CD4-positive, alpha-beta T cell treated with Interleukin-6 at 100 ng/mL for 8 hours (primary cell): ENCODE measurements around the gene GADL1.

Experiments
- DNase-seq: peaks from one replicate; pipeline ENCODE4 v3.0.0-alpha.2; 2020; ENCODE audit warnings: mixed read lengths, low spot score

The GADL1 gene

GRCh38 chr3:30810625-30811024 lies 83.8 kb downstream of the GADL1 start:
- DNase-seq: peak; percentile 5

DNA sequence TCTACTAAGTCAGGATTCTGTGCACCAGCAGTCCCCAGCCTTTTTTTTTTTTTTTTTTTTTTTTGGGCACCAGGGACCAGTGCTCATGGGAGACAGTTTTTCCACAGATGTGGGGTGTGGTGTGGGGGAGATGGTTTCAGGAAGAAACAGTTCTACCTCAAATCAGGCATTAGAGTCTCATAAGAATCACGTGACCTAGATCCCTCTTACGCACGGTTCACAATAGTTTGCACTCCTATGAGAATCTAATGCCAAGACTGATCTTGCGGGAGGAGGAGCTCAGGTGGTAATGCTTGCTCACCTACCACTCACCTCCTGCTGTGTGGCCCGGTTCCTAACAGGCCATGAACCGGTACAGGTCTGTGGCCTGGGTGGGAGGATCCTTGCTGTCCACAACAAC lies 88.8 kb downstream of the GADL1 start:
- no peak for DNase-seq

- DNase-seq: no peak
Observed at GRCh38 chr3:30804984-30805383, 89.5 kb downstream of the GADL1 start.

- DNase-seq: no peak
Observed at GRCh38 chr3:30795176-30795575, 99.3 kb downstream of the GADL1 start.

GRCh38 chr3:30793740-30794139 lies 100.7 kb downstream of the GADL1 start:
- DNase-seq: no peak

- no peak for DNase-seq
Observed at GRCh38 chr3:30790150-30790549, 104.3 kb downstream of the GADL1 start.

DNA sequence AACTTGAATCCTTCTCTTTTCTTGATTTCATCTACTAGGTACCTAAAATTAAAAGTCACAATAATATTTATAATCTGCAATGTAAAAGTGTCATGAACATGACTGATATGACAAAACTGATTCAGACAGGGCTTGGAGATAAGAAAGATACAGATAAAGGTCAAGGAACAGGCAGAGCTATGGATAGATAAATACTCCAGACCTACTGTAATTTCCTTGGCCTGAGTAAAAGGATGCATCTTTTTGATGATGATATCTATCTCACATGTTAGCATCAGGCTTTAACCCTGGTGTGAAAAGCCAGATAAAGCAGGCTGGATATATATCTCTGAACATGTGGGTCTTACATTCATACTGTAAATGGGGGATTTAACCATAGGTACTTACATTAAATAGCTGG lies 108.1 kb downstream of the GADL1 start:
- DNase-seq: no peak

GRCh38 chr3:30779686-30780287 lies 114.7 kb downstream of the GADL1 start:
- DNase-seq: no peak

DNA sequence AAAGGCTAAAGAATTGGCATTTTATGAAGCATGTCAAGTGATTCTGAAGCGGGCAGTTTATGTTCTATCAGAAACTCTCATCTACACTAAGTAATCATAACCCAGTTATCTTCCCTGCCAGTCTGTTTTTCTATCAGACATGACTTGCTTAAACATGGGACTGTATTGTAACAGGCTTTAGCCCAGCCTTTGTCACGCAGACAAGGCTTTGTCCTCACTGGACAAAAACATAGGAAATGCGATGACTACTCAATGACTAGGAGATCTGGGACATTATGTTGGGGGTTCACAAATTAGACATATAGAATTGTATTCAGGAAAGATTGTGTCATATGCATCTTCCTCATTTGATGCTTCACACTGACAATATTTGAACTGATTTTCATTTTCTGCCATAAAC lies 115.5 kb downstream of the GADL1 start:
- DNase-seq: no peak

GRCh38 chr3:30777426-30778113 lies 116.9 kb downstream of the GADL1 start:
- no peak for DNase-seq

DNA sequence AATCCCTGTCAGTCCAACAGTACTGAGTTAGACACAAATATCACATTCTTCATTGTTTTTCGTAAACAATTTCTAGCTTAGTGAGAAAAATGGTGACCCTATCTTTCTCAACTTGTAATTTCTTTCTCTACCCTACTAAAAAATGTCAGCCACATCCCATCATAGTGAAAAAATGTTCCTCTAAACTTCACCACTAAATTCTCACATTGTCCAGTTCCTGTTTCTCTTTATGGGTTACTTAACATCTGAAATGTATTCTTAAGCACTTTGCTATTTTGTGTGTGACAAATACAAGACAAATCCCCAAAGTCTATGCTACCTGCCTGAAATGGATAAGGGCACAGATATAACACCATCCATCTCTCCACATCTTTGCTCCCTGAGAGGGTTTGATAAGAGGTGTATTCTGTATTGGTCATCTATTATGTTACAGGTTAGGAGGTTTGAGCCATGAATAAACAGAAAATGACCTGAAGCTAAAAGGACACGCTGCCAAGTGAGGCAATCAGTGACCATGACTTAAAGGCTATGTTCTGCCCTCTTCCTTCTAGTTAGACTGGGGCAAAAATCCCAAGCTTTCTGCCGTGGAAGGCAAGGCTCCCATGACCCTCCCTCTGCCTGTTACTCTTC lies 118.2 kb downstream of the GADL1 start:
- no peak for DNase-seq

DNA sequence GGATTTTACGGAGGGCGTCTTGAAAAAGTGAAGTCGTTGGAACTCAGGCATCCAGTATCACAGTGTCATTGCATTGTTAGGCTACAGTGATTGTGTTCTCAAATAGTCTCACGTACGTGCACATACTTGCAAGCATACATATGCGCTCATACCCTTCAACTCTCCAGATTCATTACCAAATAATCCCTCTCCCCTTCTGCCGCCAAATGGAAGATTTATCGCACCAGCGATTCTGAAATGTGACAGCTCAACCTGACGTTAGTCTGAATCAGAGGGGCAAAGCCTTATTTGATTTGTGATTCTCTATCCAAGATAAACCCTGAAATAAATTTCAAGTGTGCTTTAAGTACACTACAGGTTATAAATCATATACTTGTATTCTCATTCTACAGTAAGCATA lies 119.4 kb downstream of the GADL1 start:
- DNase-seq: no peak

DNA sequence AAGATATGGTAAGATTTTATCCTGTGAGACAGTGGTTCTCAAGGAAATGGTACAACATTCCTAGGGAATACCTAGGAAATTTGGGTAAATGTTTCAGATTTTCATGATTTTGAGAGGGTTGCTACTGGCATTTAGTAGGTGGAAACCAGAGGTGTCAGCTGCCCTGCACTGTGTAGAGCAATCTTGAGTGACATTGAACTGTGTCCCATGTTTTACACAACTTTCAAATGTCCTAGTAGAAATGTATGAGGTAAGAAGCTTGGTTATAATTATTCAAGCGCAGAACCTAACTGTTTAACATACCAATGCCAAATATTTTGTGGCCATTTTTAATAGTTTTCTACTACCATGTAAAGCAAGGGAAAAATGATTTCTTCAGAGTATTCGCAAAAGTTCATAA lies 120.4 kb downstream of the GADL1 start:
- no peak for DNase-seq

- no peak for DNase-seq
Observed at GRCh38 chr3:30770387-30770786, 124.1 kb downstream of the GADL1 start.

GRCh38 chr3:30768703-30769550 lies 125.5 kb downstream of the GADL1 start:
- peak; percentile 57 for DNase-seq

DNA sequence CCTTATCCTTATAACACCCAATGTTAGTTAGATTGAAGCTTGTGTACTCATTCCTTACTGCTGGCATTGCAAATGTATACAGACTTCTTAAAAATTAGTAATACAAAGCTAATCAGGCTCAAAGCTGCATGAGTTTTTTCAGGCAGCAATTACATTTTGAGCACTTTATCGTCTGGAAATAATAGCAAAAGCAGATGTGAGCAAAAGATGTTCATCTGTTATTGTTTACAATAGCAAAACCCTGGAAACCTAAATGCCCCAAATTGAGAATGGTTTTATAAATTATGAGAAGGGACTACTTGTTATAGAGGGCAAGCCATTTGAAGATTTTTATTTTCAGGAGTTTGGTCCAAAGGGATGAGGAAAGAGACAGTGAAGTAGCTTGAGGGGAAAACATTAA lies 126.4 kb downstream of the GADL1 start:
- no peak for DNase-seq

DNA sequence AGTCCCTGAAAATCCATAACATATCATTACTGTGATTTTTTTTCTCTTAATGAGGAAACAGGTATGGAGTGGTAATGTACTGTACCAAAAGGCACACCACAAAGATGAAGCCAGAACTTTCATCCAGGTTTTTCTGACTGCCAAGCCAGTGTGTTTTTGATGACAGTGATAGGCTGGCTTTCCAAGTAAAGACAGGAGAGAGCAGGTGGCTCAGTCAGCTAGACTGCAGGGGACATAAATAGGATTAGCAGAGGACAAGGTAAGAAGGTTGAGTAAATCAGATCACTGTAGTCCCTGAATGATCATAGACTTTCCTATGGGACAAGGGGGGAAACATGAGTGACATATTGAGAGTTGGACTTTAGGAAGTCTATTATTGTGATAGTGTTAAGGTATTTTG lies 127.9 kb downstream of the GADL1 start:
- no peak for DNase-seq

- DNase-seq: no peak
Observed at GRCh38 chr3:30764891-30765290, 129.6 kb downstream of the GADL1 start.

- no peak for DNase-seq
Observed at GRCh38 chr3:30764281-30764680, 130.2 kb downstream of the GADL1 start.

GRCh38 chr3:30761374-30761773 lies 133.1 kb downstream of the GADL1 start:
- DNase-seq: no peak

- no peak for DNase-seq
Observed at GRCh38 chr3:30760737-30761136, 133.7 kb downstream of the GADL1 start.

DNA sequence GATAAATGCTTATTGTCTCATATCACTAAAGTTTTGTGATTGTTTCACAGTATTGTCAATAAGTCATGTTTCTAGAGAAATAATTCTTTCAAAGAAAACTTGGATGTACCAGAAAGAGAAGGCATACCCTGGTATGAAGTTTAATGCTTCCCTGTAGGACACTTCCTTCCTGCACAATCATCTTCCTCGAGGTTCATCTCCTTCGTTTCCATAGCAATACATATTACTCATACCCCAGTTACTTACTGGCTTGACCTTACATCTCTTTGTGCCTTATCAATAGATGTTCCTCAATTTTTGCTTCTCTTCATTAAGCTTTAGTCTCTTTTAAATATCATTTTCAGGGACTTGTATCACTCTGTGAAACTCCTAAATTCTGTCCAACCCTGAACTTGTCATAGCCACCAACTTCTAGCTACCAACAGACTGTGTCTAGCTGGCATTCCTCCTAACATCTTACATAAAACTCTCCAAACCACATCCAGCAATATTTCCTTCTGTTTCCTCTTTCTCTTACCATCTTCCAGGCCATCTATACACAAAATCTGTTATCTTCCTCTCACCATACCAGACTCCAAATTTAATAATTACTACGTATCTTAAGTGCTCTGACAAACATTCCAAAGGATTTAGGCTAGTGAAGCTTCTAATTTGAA lies 134.3 kb downstream of the GADL1 start:
- no peak for DNase-seq
